OCI-LY7 (cell line): Measurements from ENCODE around the gene TSSK3.

ENCODE experiments used
- EZH2phosphoT487 ChIP-seq: fragments of 200-600 bp; sonication (generic); IDR thresholded peaks from 2 replicates; pipeline ENCODE4 v1.6.1; 2018; ENCODE audit warnings: low read depth, borderline replicate concordance, mild to moderate bottlenecking, mixed run types, antibody characterized with exemption, low read length, moderate library complexity, mixed read lengths
- TF ChIP-seq, protein P1 (sequence below): fragments of 200-600 bp; sonication (generic); conservative IDR thresholded peaks from 2 replicates; pipeline ENCODE4 v1.5.1; 2014; ENCODE audit warnings: mild to moderate bottlenecking, antibody characterized with exemption, low read length, moderate library complexity, mixed read lengths

GRCh38 chr1:32330558-32331151, 31.7 kb upstream of the TSSK3 start:
- TF ChIP-seq, protein P1, sequence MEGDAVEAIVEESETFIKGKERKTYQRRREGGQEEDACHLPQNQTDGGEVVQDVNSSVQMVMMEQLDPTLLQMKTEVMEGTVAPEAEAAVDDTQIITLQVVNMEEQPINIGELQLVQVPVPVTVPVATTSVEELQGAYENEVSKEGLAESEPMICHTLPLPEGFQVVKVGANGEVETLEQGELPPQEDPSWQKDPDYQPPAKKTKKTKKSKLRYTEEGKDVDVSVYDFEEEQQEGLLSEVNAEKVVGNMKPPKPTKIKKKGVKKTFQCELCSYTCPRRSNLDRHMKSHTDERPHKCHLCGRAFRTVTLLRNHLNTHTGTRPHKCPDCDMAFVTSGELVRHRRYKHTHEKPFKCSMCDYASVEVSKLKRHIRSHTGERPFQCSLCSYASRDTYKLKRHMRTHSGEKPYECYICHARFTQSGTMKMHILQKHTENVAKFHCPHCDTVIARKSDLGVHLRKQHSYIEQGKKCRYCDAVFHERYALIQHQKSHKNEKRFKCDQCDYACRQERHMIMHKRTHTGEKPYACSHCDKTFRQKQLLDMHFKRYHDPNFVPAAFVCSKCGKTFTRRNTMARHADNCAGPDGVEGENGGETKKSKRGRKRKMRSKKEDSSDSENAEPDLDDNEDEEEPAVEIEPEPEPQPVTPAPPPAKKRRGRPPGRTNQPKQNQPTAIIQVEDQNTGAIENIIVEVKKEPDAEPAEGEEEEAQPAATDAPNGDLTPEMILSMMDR = no peak
- TF ChIP-seq EZH2phosphoT487 = no peak
